Measurements from ENCODE around the gene PRR14. TPM values are rescaled to one million over a fixed set of nuclear protein-coding genes. Genes with fewer than 3 reads are reported as not detected.

The PRR14 gene
- total RNA-seq, 1 experiment from 2014 or later = 4.8 TPM

DNA sequence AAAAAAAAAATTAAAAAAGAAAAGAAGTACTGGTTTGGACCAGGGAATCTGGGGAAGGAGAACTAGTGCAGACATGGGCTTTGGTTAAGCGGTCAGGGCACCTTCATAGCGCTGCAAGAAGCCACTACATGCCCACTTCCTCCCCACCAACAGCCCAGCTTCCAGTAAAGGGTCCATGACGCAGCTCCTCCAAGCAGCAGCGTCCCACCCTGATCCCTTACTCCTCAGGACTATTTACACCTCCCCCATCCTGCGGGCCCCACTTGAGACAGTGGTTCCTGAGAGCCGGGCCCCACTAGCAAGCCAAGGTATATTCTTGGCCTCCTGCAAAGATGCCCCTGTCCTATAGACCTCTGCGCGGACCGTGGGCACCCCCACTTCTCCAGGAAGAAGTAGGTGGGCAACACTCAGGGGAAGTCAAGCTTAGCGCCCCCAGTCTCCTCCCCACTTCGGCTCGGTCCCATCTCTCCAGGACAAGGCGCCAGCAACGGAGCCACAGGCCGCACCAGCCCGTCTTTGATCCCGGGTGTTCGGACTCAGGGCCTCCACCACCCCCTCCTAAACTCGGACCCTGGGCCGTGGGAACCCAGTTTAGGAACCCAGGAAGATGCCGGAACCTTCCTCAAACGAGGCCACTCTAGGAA, 913 bp upstream of the PRR14 start:
- Histone ChIP-seq H3K4me3 (ENCODE audit: insufficient read depth, low read depth, low read length) (peak overlapping the region; percentile 30; the same call in 1 of the 2 replicates), H3K27me3 (ENCODE audit: control insufficient read depth, insufficient read depth, low read length) (peaks cover 11% of the 10 kb centered on the region), H3K36me3 (replicated peaks; ENCODE audit: control insufficient read depth, insufficient read depth, low read length) (no peaks in the 10 kb centered on the region)
- no peak for DNase-seq

DNA sequence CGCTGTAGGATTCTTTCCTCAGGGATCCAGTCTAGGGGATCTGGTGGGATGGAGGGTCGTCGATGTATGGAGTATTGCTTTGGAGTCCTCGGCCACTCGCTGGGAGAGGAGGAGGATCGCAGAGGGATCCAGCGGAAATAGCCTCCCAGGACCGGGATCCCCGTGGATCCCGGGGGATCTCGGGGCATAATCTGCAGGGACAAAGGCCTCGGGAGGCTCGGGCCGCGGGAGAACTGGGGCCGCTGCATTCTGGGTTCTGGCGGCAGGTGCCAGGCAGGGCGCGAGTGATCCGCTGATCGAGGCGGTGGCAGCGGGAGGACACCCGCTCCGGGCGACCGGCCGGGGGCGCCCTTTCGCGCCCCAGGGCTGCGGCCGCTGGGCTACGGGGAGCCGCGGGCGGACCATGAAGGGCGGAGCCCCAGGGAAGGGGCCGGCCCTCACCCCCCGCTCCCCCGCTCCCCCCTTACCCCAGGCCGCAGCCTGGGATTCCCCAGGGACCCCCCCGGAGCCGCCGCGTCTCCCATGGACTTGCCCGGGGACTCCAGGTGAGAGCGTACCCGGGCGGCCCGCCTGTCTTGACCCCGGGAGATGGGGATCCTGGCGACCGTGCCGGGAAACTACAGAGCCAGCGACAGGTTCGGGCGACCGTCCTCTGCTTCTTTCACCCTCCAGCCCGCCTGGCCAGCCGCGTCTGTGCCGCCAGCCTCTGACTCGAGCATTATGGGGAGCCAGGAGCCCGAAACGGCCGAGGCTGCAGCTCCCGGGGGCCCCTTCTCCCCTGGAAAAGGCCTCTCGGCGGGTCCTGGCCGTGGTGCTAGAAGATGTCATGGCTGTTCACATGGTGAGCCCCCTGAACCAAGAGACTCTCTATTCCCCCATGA, 604 bp downstream of the PRR14 start:
- no peaks in the 10 kb centered on the region; the same call in 1 of the 2 replicates for H3K36me3 ChIP-seq (replicated peaks; ENCODE audit: control insufficient read depth, insufficient read depth, low read length)
- H3K4me3 ChIP-seq (ENCODE audit: insufficient read depth, low read depth, low read length) = peak overlapping the region; percentile 74
- peaks cover 11% of the 10 kb centered on the region for H3K27me3 ChIP-seq (ENCODE audit: control insufficient read depth, insufficient read depth, low read length)
- DNase-seq = peak; percentile 94

GRCh38 chr16:30652005-30652296, 1.2 kb downstream of the PRR14 start:
- Histone ChIP-seq H3K36me3 (replicated peaks; ENCODE audit: control insufficient read depth, insufficient read depth, low read length) (no peaks in the 10 kb centered on the region; the same call in 1 of the 2 replicates), H3K4me3 (ENCODE audit: insufficient read depth, low read depth, low read length) (peak overlapping the region; percentile 74), H3K27me3 (ENCODE audit: control insufficient read depth, insufficient read depth, low read length) (peaks cover 11% of the 10 kb centered on the region)
- no peak for DNase-seq

DNA sequence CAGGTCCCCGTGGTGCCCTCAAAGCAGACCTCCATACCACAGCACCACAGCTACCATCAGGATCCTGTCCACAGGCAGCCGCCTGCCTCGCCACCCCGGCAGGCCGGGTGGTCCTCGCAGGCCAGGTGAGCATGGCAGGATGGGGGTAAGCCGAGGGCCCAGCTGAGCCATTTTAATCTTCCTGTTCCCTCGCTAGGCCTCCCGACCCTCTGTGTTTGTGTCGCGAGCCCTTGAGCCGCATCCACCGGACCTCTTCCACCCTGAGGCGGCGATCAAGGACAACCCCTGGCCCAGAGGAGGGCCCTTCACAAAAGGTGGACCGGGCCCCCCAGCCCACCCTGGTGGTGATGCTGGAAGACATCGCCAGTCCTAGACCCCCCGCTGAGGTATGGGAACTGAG, 2.0 kb downstream of the PRR14 start:
- peaks cover 13% of the 10 kb centered on the region for H3K27me3 ChIP-seq (ENCODE audit: control insufficient read depth, insufficient read depth, low read length)
- DNase-seq = peak; percentile 41
- H3K36me3 ChIP-seq (replicated peaks; ENCODE audit: control insufficient read depth, insufficient read depth, low read length) = no peaks in the 10 kb centered on the region; the same call in 1 of the 2 replicates
- no peak overlapping the region for H3K4me3 ChIP-seq (ENCODE audit: insufficient read depth, low read depth, low read length)

GRCh38 chr16:30654856-30655255, 4.1 kb downstream of the PRR14 start:
- Histone ChIP-seq H3K27me3 (ENCODE audit: control insufficient read depth, insufficient read depth, low read length) (peaks cover 15% of the 10 kb centered on the region), H3K36me3 (replicated peaks; ENCODE audit: control insufficient read depth, insufficient read depth, low read length) (no peaks in the 10 kb centered on the region; the same call in 1 of the 2 replicates), H3K4me3 (ENCODE audit: insufficient read depth, low read depth, low read length) (no peak overlapping the region)
- peak; percentile 28 for DNase-seq

GRCh38 chr16:30655815-30656347, 5.1 kb downstream of the PRR14 start:
- Histone ChIP-seq H3K27me3 (ENCODE audit: control insufficient read depth, insufficient read depth, low read length) (peaks cover 24% of the 10 kb centered on the region), H3K4me3 (ENCODE audit: insufficient read depth, low read depth, low read length) (no peak overlapping the region), H3K36me3 (replicated peaks; ENCODE audit: control insufficient read depth, insufficient read depth, low read length) (no peaks in the 10 kb centered on the region; the same call in 1 of the 2 replicates)
- DNase-seq = peak; percentile 8

GRCh38 chr16:30656388-30656787, 5.6 kb downstream of the PRR14 start:
- Histone ChIP-seq H3K27me3 (ENCODE audit: control insufficient read depth, insufficient read depth, low read length) (peaks cover 28% of the 10 kb centered on the region), H3K36me3 (replicated peaks; ENCODE audit: control insufficient read depth, insufficient read depth, low read length) (no peaks in the 10 kb centered on the region; the same call in 1 of the 2 replicates), H3K4me3 (ENCODE audit: insufficient read depth, low read depth, low read length) (no peak overlapping the region)
- no peak for DNase-seq

DNA sequence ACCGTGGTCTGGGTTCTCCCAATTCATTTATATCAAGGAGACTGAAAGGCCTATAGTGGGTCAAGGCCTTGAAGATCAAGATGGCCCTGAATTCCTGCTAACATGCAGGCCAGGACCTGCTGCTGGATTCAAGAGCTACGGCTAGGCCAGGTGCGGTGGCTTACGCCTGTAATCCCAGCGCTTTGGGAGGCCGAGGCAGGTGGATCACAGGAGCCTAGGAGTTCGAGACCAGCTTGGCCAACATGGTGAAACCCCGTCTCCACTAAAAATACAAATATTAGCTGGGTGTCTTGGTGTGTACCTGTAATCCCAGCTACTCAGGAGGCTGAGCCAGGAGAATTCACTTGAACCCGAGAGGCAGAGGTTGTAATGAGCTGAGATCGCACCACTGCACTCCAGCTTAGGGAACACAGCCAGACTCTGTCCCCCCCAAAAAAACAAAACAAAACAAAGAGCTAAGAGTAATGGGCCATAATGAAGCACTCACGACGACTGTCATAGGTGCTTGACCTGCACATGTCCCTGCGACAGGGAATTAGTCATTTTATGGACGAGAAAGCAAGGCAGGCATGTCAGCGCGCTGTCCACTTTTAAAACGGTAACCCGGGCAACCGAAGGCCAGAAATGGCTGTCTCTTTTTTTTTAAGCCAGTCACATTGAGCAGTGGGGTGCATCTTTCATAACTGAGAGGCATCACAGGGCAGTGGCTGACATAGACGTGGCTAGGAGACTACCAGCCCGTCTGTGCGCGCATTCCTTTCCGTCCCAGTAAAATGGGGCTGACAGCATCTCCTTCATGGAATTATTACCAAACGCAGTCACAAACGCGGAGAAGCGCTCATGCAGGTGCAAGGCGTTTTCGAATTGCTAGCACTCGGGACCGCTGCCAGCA, 6.5 kb downstream of the PRR14 start:
- H3K4me3 ChIP-seq (ENCODE audit: insufficient read depth, low read depth, low read length) = peak overlapping the region; percentile 55
- no peaks in the 10 kb centered on the region; the same call in none of the 2 replicates for H3K36me3 ChIP-seq (replicated peaks; ENCODE audit: control insufficient read depth, insufficient read depth, low read length)
- DNase-seq = no peak
- peaks cover 24% of the 10 kb centered on the region for H3K27me3 ChIP-seq (ENCODE audit: control insufficient read depth, insufficient read depth, low read length)

GRCh38 chr16:30657866-30658730, 7.3 kb downstream of the PRR14 start, which contains the start of gene FBRS:
Gene FBRS (plus strand): TSS chr16:30658431. CDS start chr16:30659519, 1,088 bp downstream.
- Histone ChIP-seq H3K27me3 (ENCODE audit: control insufficient read depth, insufficient read depth, low read length) (peaks cover 24% of the 10 kb centered on the region), H3K4me3 (ENCODE audit: insufficient read depth, low read depth, low read length) (peak within 1 kb of the TSS; percentile 85), H3K36me3 (replicated peaks; ENCODE audit: control insufficient read depth, insufficient read depth, low read length) (peaks cover 4% of the 10 kb centered on the region)
- DNase-seq = peak; percentile 99

- Histone ChIP-seq H3K4me3 (ENCODE audit: insufficient read depth, low read depth, low read length) (peak overlapping the region; percentile 85), H3K27me3 (ENCODE audit: control insufficient read depth, insufficient read depth, low read length) (peaks cover 25% of the 10 kb centered on the region), H3K36me3 (replicated peaks; ENCODE audit: control insufficient read depth, insufficient read depth, low read length) (peaks cover 4% of the 10 kb centered on the region)
- DNase-seq = peak; percentile 91
These were observed 8.2 kb downstream of the PRR14 start for GRCh38 chr16:30658731-30659506.

GRCh38 chr16:30659507-30660423, 9.0 kb downstream of the PRR14 start:
- Histone ChIP-seq H3K36me3 (replicated peaks; ENCODE audit: control insufficient read depth, insufficient read depth, low read length) (peaks cover 4% of the 10 kb centered on the region), H3K27me3 (ENCODE audit: control insufficient read depth, insufficient read depth, low read length) (peaks cover 25% of the 10 kb centered on the region), H3K4me3 (ENCODE audit: insufficient read depth, low read depth, low read length) (peak overlapping the region; percentile 85)
- DNase-seq = peak; percentile 60
